GM10248 (cell line): Measurements from ENCODE around the gene CAMK1D.
A peak's percentile ranks its signal among the peaks of the same experiment; 100 is the strongest.

ENCODE experiments used
- CTCF ChIA-PET: fragments of 300-600 bp; sonication (Branson Sonifier 250); formaldehyde crosslinking; extraction: SDS; loops from one replicate; lab custom pipeline; 2021; ENCODE audit warnings: antibody characterized with exemption; lab: Yijun Ruan, JAX
- POLR2A ChIA-PET: fragments of 350-650 bp; sonication (Branson Sonifier 250); formaldehyde crosslinking; extraction: SDS; loops from one replicate; lab custom pipeline; 2020; ENCODE audit warnings: antibody characterized with exemption; lab: Yijun Ruan, JAX
- DNase-seq: peaks from one replicate; pipeline ENCODE4 v3.0.0; 2012; ENCODE audit errors: extremely low spot score
- TF ChIP-seq, protein P1 (sequence below): IDR thresholded peaks from 2 replicates; pipeline ENCODE4 v1.5.1; 2012; ENCODE audit warnings: mild to moderate bottlenecking, low read depth; ENCODE audit errors: extremely low read depth, missing control alignments, control extremely low read depth

Gene CAMK1D

GRCh38 chr10:12597788-12598765 lies 248.7 kb downstream of the CAMK1D start:
- CTCF ChIA-PET: interaction anchor here (1.9 kb wide), 1 partner anchor 16 kb away, joined by 5 read pairs; no protein-coding TSS in a partner anchor
- POLR2A ChIA-PET: interaction anchor here (0.6 kb wide), 1 partner anchor 136 kb away, joined by 4 read pairs; no protein-coding TSS in a partner anchor
- TF ChIP-seq, protein P1, sequence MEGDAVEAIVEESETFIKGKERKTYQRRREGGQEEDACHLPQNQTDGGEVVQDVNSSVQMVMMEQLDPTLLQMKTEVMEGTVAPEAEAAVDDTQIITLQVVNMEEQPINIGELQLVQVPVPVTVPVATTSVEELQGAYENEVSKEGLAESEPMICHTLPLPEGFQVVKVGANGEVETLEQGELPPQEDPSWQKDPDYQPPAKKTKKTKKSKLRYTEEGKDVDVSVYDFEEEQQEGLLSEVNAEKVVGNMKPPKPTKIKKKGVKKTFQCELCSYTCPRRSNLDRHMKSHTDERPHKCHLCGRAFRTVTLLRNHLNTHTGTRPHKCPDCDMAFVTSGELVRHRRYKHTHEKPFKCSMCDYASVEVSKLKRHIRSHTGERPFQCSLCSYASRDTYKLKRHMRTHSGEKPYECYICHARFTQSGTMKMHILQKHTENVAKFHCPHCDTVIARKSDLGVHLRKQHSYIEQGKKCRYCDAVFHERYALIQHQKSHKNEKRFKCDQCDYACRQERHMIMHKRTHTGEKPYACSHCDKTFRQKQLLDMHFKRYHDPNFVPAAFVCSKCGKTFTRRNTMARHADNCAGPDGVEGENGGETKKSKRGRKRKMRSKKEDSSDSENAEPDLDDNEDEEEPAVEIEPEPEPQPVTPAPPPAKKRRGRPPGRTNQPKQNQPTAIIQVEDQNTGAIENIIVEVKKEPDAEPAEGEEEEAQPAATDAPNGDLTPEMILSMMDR: no peak
- no peak for DNase-seq

DNA sequence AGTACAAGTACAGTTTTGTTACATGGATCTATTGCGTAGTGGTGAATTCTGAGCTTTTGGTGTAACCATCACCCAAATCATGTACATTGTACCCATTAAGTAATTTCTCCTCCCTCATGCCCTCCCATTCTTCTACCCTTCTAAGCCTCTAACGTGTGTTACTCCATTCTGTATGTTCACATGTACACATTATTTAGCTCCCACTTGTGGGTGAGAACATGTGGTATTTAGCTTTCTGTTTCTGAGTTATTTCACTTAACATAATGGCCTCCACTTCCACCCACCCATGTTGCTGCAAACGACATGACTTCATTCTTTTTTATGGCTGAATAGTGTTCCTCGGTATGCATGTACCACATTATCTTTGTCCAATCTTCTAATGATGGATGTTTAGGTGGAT lies 251.3 kb downstream of the CAMK1D start:
- ChIA-PET CTCF (interaction anchor here (0.7 to 2.1 kb wide), 6 partner anchors 10 to 348 kb away, joined by 3 to 9 read pairs (median 3); no protein-coding TSS in a partner anchor), POLR2A (interaction anchor here (0.6 kb wide), 1 partner anchor 40 kb away, joined by 5 read pairs; no protein-coding TSS in a partner anchor)
- DNase-seq: no peak
- TF ChIP-seq, protein P1: no peak

- CTCF ChIA-PET: interaction anchor here (0.9 kb wide), 1 partner anchor 9 kb away, joined by 3 read pairs; no protein-coding TSS in a partner anchor
- TF ChIP-seq, protein P1: no peak
- POLR2A ChIA-PET: no interaction called here
- DNase-seq: no peak
Observed at GRCh38 chr10:12602521-12602920, 253.2 kb downstream of the CAMK1D start.

DNA sequence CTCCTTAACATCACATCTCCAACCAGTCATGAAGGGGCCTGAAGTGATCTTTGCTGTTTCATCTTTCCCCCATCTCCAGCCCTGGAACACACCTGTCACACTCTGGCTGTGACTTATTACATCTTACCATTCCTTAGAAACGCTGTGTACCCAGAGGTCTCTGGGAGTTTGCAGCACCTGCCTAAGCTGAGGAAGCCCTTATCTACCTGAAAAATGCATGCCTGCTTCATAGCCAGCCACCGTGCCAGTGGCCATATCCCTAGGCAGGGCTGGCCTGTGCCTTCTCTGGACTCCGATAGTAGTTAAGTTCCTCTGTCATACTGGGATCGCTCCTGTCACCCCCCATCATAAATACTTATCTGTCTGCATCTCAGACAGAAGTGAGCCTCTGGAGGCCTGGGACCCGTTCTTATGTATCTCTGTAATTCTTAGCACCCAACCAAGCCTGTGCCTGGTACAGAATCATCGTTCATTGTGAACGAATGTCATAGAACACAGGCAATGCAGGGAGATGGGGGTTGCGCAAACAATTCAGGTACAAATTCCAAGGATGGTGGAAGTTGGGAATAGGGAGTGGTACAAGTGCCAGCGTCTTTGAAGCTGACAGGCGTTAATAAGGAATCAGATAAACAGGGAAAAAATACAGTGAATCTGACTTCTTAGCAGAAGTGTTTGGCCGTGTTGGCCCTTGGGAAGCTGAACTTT lies 254.6 kb downstream of the CAMK1D start:
- TF ChIP-seq, protein P1: no peak
- POLR2A ChIA-PET: interaction anchor here (0.6 kb wide), 1 partner anchor 356 kb away, joined by 3 read pairs; no protein-coding TSS in a partner anchor
- CTCF ChIA-PET: interaction anchor here (1.2 kb wide), 1 partner anchor 11 kb away, joined by 3 read pairs; no protein-coding TSS in a partner anchor
- DNase-seq: no peak

- TF ChIP-seq, protein P1: no peak
- peak; percentile 62 for DNase-seq
- ChIA-PET POLR2A (interaction anchor here (0.6 kb wide), 1 partner anchor 300 kb away, joined by 4 read pairs; no protein-coding TSS in a partner anchor), CTCF (no interaction called here)
Observed at GRCh38 chr10:12605580-12606405, 256.4 kb downstream of the CAMK1D start.
